OCI-LY7 (cell line): ENCODE data around the gene RYK.

Experiments
- EZH2phosphoT487 ChIP-seq: fragments of 200-600 bp; sonication (generic); IDR thresholded peaks from 2 replicates; pipeline ENCODE4 v1.6.1; 2018; ENCODE audit warnings: low read depth, borderline replicate concordance, mild to moderate bottlenecking, mixed run types, antibody characterized with exemption, low read length, moderate library complexity, mixed read lengths
- TF ChIP-seq, protein P1 (sequence below): fragments of 200-600 bp; sonication (generic); conservative IDR thresholded peaks from 2 replicates; pipeline ENCODE4 v1.5.1; 2014; ENCODE audit warnings: mild to moderate bottlenecking, antibody characterized with exemption, low read length, moderate library complexity, mixed read lengths

DNA sequence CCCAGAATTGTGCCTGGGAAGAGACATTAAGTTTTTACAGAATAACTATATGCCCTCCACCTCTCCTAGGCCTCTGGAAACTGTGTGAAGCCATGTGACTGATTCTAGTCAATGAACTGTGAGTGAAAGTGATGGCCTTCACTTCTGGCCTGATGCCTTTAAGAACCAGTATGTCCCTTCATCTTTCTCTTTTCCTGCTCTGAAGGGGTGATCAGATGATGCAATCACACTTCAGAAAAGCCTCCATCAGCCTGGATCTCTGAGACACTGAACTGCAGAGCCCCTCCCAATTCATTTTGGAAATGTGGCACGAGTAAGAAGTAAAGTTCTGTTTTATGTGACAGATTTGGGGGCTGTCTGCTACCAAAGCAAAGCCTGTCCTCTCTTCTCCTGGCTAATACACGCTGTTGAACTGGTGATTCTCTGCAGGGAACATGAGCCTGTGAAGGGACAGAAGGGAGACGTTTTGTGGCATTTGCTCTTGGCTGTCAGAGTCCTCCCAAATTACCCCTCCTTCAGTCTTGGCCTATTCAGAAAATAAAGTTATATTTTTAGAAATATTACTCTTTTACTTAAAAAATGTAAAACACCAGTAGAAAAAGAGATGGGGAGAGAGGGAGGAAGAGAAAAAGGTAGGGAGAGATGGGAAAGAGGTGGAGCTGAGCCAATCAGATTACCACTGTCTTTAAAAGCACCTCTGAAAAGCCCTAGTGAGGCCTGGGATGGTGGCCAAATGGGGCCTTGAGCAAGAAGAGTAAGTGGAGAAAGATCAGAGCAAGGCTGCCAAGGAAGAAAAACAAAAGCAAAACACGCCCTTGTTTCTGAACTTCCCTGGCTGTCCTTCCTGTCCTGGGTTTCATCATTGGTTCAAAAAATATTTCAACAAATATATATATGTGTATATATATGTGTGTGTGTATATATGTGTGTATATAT lies 40.9 kb upstream of the RYK start:
- TF ChIP-seq, protein P1, sequence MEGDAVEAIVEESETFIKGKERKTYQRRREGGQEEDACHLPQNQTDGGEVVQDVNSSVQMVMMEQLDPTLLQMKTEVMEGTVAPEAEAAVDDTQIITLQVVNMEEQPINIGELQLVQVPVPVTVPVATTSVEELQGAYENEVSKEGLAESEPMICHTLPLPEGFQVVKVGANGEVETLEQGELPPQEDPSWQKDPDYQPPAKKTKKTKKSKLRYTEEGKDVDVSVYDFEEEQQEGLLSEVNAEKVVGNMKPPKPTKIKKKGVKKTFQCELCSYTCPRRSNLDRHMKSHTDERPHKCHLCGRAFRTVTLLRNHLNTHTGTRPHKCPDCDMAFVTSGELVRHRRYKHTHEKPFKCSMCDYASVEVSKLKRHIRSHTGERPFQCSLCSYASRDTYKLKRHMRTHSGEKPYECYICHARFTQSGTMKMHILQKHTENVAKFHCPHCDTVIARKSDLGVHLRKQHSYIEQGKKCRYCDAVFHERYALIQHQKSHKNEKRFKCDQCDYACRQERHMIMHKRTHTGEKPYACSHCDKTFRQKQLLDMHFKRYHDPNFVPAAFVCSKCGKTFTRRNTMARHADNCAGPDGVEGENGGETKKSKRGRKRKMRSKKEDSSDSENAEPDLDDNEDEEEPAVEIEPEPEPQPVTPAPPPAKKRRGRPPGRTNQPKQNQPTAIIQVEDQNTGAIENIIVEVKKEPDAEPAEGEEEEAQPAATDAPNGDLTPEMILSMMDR, result no peak
- TF ChIP-seq EZH2phosphoT487, result no peak
